RPMI7951 (cell line): ENCODE data around the gene SYNGR2. TPM values are rescaled to one million over a fixed set of nuclear protein-coding genes. Genes with fewer than 3 reads are reported as not detected.

Source experiments
- DNase-seq: peaks from one replicate; pipeline ENCODE4 v3.0.0-alpha.2; 2012; ENCODE audit warnings: low read depth
- total RNA-seq: library from RNA; depleted of rRNA; stranded (reverse); fragments of >200 nt; shearing (Covaris generic); gene quantifications from 2 replicates; pipeline ENCODE4 v1.2.3, GENCODE V29; 2014; rRNA removed

SYNGR2 gene
- 15.6 and 17.3 TPM in 2 replicates for total RNA-seq

GRCh38 chr17:78168242-78168902 lies at the start of gene SYNGR2:
SYNGR2 (plus strand) TSS chr17:78168581; CDS start chr17:78168617, 36 bp downstream.
- DNase-seq = peak; percentile 66

GRCh38 chr17:78118801-78119241 lies 49.6 kb upstream of the SYNGR2 start:
- no peak for DNase-seq

GRCh38 chr17:78120537-78120936 lies 47.8 kb upstream of the SYNGR2 start:
- no peak for DNase-seq

- no peak for DNase-seq
Observed at GRCh38 chr17:78120971-78121800, 47.2 kb upstream of the SYNGR2 start.

- no peak for DNase-seq
Observed at GRCh38 chr17:78121801-78122215, 46.6 kb upstream of the SYNGR2 start.

GRCh38 chr17:78122216-78122930 lies 46.0 kb upstream of the SYNGR2 start:
- DNase-seq = no peak

GRCh38 chr17:78122931-78123249 lies 45.5 kb upstream of the SYNGR2 start:
- DNase-seq = no peak

- no peak for DNase-seq
Observed at GRCh38 chr17:78123258-78123929, 45.0 kb upstream of the SYNGR2 start.

GRCh38 chr17:78124081-78124835 lies 44.1 kb upstream of the SYNGR2 start:
- DNase-seq = no peak

GRCh38 chr17:78124836-78125137 lies 43.6 kb upstream of the SYNGR2 start:
- DNase-seq = no peak

- DNase-seq = no peak
Observed at GRCh38 chr17:78125138-78125913, 43.1 kb upstream of the SYNGR2 start.

- DNase-seq = no peak
Observed at GRCh38 chr17:78125976-78126894, 42.1 kb upstream of the SYNGR2 start.

- no peak for DNase-seq
Observed at GRCh38 chr17:78126895-78127238, 41.5 kb upstream of the SYNGR2 start.

GRCh38 chr17:78127239-78127887 lies 41.0 kb upstream of the SYNGR2 start:
- no peak for DNase-seq

GRCh38 chr17:78127888-78128550 lies 40.4 kb upstream of the SYNGR2 start:
- no peak for DNase-seq

- DNase-seq = no peak
Observed at GRCh38 chr17:78128551-78129350, 39.6 kb upstream of the SYNGR2 start, which contains the start of gene TMC6. TMC6 (minus strand) TSS chr17:78128755; CDS start chr17:78126832, 1,923 bp downstream.

GRCh38 chr17:78129351-78130089 lies 38.9 kb upstream of the SYNGR2 start:
- DNase-seq = no peak
